ENCODE measurements around the gene CRYGB.
"Not testable (repeated sequence)": the region's sequence is repeated elsewhere in the genome, so short reads cannot be mapped to it uniquely, and the experiment has no call there.

Gene CRYGB

GRCh38 chr2:208112273-208112745 lies 33.6 kb downstream of the CRYGB start:
- not testable (repeated sequence) for DNase-seq

GRCh38 chr2:208103616-208104015 lies 42.3 kb downstream of the CRYGB start:
- no peak for DNase-seq

- no peak for DNase-seq
Observed at GRCh38 chr2:208101716-208102631, 44.0 kb downstream of the CRYGB start.

GRCh38 chr2:208099682-208100470 lies 46.1 kb downstream of the CRYGB start:
- no peak for DNase-seq

GRCh38 chr2:208098701-208099100 lies 47.3 kb downstream of the CRYGB start:
- DNase-seq: not testable (repeated sequence)

GRCh38 chr2:208098267-208098666 lies 47.7 kb downstream of the CRYGB start:
- DNase-seq: no peak

GRCh38 chr2:208097801-208098200 lies 48.2 kb downstream of the CRYGB start:
- no peak for DNase-seq

- no peak for DNase-seq
Observed at GRCh38 chr2:208097313-208097712, 48.6 kb downstream of the CRYGB start.

- DNase-seq: no peak
Observed at GRCh38 chr2:208096080-208096479, 49.9 kb downstream of the CRYGB start.

- DNase-seq: no peak
Observed at GRCh38 chr2:208093128-208093527, 52.8 kb downstream of the CRYGB start.

Measured in right forelimb (tissue), 1 donor.